ENCODE data around the gene CLIP4. TPM values are rescaled to one million over a fixed set of nuclear protein-coding genes. Genes with fewer than 3 reads are reported as not detected.

CLIP4 gene
- total and polyA plus RNA-seq, 2 of the 4 experiments (the other 2 are of a cell fraction), result 29.7 to 66.3 TPM

DNA sequence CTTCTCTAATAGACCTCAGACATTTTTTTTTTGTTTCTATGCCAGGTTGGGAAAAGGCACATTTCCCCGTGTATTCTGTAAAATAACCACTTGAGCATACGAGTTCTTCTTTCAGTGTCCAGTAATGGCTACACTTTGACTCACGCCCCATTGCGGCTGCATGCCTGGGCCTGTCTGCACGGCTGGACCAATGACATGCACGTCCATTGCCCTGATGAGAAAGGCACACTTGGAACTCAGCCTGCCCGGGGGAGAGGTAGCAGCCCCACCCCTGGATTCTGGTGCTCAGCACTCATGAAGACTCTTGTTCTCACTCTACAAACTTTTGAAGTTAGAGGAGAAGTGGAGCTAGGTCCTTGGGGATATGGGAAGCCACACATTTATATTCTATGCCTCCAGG, 46.7 kb upstream of the CLIP4 start:
- Histone ChIP-seq H3K4me2 (ENCODE audit: low read depth, low read length) (no peak overlapping the region), H3K9ac (ENCODE audit: low read depth, low read length) (no peak overlapping the region)

More for the DNA sequence above, 46.7 kb upstream of the CLIP4 start:
- ATAC-seq (ENCODE audit: low read depth) (no peak), DNase-seq (no peak)
- Histone ChIP-seq H2BK15ac (ENCODE audit: low read depth, low read length) (no peak overlapping the region), H3K4me1 (ENCODE audit: control insufficient read depth, insufficient read depth, low read length) (peaks cover 3% of the 10 kb centered on the region; the same call in 1 of the 2 replicates), H3K4me3 (ENCODE audit: insufficient read depth, low read depth, low read length) (no peak overlapping the region), H3K9me3 (ENCODE audit: control insufficient read depth, insufficient read depth, low read length) (no peaks in the 10 kb centered on the region), H2AK9ac (replicated peaks; ENCODE audit: low read depth, low read length, poor library complexity) (no peak overlapping the region), H3K27me3 (ENCODE audit: control insufficient read depth, insufficient read depth, low read length) (peaks cover 3% of the 10 kb centered on the region), H2BK5ac (ENCODE audit: low read depth, low read length, poor library complexity, severe bottlenecking) (no peak overlapping the region), H3K79me1 (ENCODE audit: low read depth in 1 of 2, low read length in 2 of 2) (no peaks in the 10 kb centered on the region), H3K4ac (ENCODE audit: low read depth, low read length) (no peak overlapping the region), H3K18ac (ENCODE audit: low read depth, low read length) (no peak overlapping the region), H2AFZ (replicated peaks; ENCODE audit: low read length, poor library complexity) (peak overlapping the region; percentile 55), H2AK5ac (ENCODE audit: low read depth, low read length) (no peak overlapping the region), H3K23ac (ENCODE audit: low read depth, low read length) (no peak overlapping the region), H2BK120ac (ENCODE audit: low read depth, low read length) (no peak overlapping the region), H4K8ac (ENCODE audit: low read depth in 2 of 2, low read length in 2 of 2) (no peak overlapping the region), H3K27ac (ENCODE audit: insufficient read depth, low read length) (no peak overlapping the region), H3K56ac (ENCODE audit: extremely low read depth, insufficient read depth, low read length) (no peak overlapping the region), H3K36me3 (ENCODE audit: control insufficient read depth, insufficient read depth, low read length) (no peaks in the 10 kb centered on the region), H4K20me1 (ENCODE audit: insufficient read depth, low read length) (no peaks in the 10 kb centered on the region), H2BK20ac (ENCODE audit: low read depth, low read length) (no peak overlapping the region), H3K14ac (replicated peaks; ENCODE audit: low read depth, low read length) (no peak overlapping the region), H3K9me1 (ENCODE audit: insufficient read depth, low read length) (no peaks in the 10 kb centered on the region), H4K5ac (ENCODE audit: low read depth, low read length) (no peak overlapping the region), H4K91ac (ENCODE audit: insufficient read depth, low read depth, low read length) (no peak overlapping the region)
- no TSS peak for BruUV-seq (replicated peaks)
- intact Hi-C loops (cut with micrococcal nuclease) (no loop called here), in situ Hi-C loops (cut with MboI; ENCODE audit: low sequenced_read_pairs) (no loop called here), dilution Hi-C loops (cut with HindIII; ENCODE audit: low sequenced_read_pairs, unreplicated experiment) (no loop called here)
- TF ChIP-seq CEBPB (IDR thresholded peaks at IDR 0.05; ENCODE audit: low read depth, low read length) (no peak), FOS (IDR thresholded peaks at IDR 0.05; ENCODE audit: low read depth, low read length) (no peak), MXI1 (IDR thresholded peaks at IDR 0.05; ENCODE audit: borderline replicate concordance, low read depth, low read length) (no peak), CHD1 (IDR thresholded peaks at IDR 0.05; ENCODE audit: low read depth, low read length) (no peak), MAFK (IDR thresholded peaks at IDR 0.05; ENCODE audit: low read depth, low read length) (no peak), MAZ (IDR thresholded peaks at IDR 0.05; ENCODE audit: borderline replicate concordance, low read depth, low read length) (no peak), NFE2L2 (IDR thresholded peaks at IDR 0.05; ENCODE audit: low read depth, low read length) (no peak), RFX5 (IDR thresholded peaks at IDR 0.05; ENCODE audit: low read depth, low read length) (no peak), BHLHE40 (IDR thresholded peaks at IDR 0.05; ENCODE audit: low read depth, low read length) (no peak), RCOR1 (IDR thresholded peaks at IDR 0.05; ENCODE audit: insufficient replicate concordance, low read length) (no peak)
- TF ChIP-seq, protein P1, sequence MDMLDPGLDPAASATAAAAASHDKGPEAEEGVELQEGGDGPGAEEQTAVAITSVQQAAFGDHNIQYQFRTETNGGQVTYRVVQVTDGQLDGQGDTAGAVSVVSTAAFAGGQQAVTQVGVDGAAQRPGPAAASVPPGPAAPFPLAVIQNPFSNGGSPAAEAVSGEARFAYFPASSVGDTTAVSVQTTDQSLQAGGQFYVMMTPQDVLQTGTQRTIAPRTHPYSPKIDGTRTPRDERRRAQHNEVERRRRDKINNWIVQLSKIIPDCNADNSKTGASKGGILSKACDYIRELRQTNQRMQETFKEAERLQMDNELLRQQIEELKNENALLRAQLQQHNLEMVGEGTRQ (IDR thresholded peaks at IDR 0.05; ENCODE audit: low read depth, low read length), result no peak
- TF ChIP-seq, protein P2, sequence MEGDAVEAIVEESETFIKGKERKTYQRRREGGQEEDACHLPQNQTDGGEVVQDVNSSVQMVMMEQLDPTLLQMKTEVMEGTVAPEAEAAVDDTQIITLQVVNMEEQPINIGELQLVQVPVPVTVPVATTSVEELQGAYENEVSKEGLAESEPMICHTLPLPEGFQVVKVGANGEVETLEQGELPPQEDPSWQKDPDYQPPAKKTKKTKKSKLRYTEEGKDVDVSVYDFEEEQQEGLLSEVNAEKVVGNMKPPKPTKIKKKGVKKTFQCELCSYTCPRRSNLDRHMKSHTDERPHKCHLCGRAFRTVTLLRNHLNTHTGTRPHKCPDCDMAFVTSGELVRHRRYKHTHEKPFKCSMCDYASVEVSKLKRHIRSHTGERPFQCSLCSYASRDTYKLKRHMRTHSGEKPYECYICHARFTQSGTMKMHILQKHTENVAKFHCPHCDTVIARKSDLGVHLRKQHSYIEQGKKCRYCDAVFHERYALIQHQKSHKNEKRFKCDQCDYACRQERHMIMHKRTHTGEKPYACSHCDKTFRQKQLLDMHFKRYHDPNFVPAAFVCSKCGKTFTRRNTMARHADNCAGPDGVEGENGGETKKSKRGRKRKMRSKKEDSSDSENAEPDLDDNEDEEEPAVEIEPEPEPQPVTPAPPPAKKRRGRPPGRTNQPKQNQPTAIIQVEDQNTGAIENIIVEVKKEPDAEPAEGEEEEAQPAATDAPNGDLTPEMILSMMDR (conservative IDR thresholded peaks at IDR 0.05; ENCODE audit: low read depth, low read length), result no peak
- TF ChIP-seq, protein P3, sequence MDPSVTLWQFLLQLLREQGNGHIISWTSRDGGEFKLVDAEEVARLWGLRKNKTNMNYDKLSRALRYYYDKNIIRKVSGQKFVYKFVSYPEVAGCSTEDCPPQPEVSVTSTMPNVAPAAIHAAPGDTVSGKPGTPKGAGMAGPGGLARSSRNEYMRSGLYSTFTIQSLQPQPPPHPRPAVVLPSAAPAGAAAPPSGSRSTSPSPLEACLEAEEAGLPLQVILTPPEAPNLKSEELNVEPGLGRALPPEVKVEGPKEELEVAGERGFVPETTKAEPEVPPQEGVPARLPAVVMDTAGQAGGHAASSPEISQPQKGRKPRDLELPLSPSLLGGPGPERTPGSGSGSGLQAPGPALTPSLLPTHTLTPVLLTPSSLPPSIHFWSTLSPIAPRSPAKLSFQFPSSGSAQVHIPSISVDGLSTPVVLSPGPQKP (IDR thresholded peaks at IDR 0.05; ENCODE audit: borderline replicate concordance, low read depth, low read length), result no peak
- ChIA-PET CTCF (interaction anchor here (1.1 kb wide), 1 partner anchor 14 kb away, joined by 3 read pairs; no protein-coding TSS in a partner anchor), POLR2A (ENCODE audit: unreplicated experiment) (no interaction called here)
- WGBS, 2 experiments (ENCODE audit: extremely low coverage in 2 of 2, insufficient read length in 1 of 2), result 89% methylated on average over 4 of the region's 7 CpGs; no CpG with 5 or more reads in 1 of the 2 experiments
